GM21526 (cell line): ENCODE results near the gene BMPR2.
"Not testable (repeated sequence)": the region's sequence is repeated elsewhere in the genome, so short reads cannot be mapped to it uniquely, and the experiment has no call there.

Experiments used
- ATAC-seq: cut with Tn5 transposase; IDR thresholded peaks from one replicate; pipeline ENCODE4 v1.9.1; 2021; ENCODE audit warnings: moderate library complexity; ENCODE audit not compliant: unreplicated experiment, low FRiP score

BMPR2 gene

DNA sequence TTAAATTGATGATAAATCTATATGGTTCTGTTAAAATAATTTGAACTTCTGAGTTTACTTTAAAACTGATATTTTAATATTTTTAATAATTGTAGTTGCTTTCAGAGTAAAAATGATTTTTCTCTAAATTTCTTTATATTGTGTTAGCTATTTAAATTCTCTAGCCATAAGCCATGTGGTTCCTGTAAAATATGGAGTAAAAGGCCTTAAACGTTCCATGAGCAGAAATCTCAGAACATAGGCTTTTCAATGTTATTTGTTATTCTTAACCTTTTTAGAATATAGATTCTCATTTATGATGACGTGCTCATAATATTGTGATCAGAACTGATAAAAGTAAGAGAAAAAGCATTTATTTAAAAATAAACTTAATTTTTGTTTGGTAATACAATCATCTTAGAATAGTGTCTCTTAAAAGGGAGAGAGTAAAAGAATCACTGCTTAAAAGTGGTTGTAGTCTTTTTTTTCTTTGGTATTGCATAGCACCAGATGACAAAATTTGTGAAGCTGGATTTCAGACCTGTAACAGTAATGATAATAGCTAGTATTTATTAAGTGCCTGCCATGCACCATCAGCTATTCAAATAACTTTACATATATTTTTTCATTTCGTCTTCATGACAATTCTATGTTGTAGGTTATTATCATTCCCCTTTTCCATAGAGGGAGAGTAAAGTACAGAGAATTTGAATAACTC is 2.7 kb downstream of the BMPR2 start:
- ATAC-seq, result no peak

DNA sequence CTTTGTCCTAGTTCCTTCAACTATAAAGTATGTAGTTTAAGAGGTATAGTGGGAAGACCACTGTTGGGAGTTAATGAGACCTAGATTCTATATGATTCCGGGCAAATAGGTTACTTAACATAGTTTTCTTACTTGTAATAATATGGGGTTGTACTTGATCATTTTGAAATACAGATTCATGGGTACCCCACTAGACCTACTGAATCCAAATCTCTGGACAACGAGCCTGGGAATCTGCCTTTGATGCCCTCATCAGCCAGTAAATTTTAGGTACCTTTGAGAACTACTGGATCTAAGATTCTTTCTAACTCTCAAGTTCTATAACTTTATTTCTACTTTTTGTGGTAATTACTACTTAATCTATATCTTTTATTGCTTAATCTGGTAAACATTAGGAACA is 6.6 kb downstream of the BMPR2 start:
- ATAC-seq, result no peak

DNA sequence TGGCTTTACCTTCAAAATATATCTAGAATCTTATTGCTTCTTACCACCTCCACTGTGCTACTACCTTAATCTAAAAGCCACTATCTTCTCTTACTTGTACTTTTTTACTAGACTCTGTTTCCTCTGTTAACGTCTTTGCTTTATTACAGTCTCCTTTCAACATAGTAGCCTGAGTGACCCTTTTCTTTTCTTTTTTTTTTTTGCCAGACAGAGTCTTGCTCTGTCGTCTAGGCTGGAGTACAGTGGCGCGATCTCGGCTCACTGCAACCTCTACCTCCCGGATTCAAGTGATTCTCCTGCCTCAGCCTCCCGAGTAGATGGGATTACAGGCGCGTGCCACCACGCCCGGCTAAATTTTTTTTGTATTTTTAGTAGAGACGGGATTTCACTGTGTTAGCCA is 10.4 kb downstream of the BMPR2 start:
- not testable (repeated sequence) for ATAC-seq

DNA sequence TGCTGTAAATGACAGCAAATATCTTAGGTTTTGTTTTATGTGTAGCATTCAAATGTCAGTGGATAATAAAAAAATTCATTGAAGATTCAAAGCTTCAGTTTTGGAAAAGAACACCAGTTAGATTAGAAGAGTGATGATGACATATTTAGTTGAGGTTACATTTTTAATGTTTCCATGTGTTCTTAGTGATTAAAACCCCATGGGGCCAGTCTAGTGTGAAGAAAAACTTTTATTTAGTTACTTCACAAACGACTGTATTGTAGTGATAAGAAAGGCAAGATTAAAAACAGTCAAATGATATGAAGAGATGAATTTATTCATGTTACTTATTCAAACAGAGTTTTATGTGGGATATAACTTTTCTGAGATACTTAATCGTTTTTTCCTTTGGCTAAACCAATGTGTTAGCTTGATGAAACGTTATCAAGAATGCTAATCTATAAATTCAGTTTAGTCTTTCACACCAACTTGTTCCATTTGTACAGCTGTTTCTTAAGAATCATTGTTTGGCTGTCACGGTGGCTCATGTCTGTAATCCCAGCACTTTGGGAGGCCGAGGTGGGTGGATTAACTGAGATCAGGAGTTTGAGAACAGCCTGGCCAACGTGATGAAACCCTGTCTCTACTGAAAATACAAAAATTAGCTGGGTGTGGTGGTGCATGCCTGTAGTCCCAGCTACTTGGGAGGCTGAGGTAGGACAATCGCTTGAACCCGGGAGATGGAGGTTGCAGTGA is 11.6 kb downstream of the BMPR2 start:
- no peak for ATAC-seq

DNA sequence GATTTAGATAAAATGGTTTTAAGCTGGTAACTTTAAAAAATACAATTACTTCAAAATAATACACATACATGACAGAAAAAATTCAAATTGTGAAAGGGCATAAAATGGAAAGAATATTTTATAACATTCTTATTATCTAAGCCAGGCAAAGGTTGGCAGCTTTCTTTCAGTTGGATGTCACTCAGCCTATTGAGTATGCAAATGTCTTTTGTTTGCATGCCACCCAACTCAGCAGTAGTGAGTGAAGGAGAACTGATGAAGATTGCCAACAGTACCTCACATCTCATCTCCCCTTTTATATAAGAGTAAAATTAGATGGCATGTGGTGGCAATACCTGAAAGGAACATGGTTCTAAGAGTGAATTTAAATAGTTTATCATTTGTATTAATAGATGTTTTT is 24.8 kb downstream of the BMPR2 start:
- ATAC-seq, result no peak

DNA sequence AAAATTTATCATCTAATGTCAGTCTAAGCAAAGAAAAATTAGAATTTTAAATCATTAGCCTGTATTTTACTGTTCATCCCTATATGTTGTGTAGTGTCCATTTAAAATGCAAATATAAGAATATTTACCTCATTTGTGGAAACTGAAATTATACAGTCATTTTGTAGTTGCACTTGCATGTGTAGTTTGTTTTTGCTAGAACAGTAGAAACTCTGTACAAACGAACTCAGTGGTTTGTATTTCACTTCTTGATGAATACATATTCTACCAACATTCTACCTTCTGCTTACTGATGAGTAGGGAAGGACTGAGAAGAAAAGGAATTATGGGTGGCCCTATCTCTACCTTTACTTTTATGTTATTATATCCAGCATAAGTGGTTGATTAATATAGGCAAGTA is 29.7 kb downstream of the BMPR2 start:
- no peak for ATAC-seq

DNA sequence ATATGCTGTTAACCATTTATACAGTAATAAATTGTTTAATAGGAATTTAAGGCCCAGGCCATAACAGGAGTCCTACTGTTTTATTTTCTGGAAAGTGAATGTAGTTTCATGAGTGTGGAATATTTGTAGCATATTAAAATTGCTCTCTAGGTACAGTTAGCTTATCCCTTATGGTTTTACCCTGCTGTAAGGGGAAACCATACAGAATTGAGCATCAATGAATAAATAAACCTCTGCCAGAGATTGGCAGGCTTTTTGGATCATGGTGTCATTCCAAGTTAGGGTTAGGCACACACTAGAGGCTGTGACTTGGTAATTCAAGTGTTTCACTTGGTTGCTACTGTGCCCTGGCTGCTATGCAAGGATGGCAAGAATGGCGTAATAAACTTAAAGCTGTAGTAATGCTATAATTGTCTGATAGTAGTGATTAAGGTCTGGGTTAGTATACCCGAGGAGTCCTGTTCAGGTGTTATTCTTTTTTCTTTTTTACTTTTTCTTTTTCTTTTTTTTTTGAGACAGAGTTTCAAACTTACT is 30.4 kb downstream of the BMPR2 start:
- ATAC-seq, result no peak

DNA sequence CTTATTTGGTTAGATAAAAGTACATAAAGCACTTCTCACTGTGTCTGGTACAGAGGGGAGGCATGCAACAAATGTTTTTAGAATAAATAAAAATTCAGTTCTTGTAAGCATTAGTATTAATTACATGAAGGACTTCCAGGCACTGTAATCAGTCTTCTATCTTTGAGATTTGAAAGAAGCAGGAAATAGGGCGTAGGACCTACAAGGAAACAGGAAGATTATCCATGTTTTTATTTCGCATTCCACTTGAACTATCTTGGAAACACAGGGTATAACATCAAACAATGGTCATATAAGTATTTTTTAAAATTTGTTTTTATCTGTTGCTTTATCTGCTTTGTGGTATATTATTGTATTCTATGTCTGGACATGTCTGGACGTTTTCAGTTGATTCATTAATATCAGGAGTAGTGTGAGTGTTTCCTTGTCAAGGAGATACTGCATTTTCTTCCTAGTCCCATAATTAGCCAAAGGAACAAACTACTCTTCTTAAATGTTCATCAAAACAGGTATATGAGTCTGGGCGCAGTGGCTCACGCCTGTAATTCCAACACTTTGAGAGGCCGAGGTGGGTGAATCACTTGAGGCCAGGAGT is 32.5 kb downstream of the BMPR2 start:
- no peak for ATAC-seq

DNA sequence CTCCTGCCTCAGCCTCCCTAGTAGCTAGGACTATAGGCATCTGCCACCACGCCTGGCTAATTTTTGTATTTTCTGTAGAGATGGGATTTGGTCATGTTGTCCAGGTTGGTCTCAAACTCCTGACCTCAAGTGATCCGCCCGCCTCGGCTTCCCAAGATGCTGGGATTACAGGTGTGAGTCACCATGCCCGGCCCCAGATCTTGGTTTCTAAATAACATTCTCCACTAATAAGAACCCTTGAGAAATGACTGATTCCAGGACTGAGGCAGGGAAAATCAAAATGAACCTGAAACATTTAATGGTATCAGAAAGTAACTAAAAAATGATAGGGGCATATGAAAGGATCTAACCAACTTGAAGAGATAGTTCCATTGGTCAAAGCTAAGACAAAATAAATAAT is 34.0 kb downstream of the BMPR2 start:
- no peak for ATAC-seq

DNA sequence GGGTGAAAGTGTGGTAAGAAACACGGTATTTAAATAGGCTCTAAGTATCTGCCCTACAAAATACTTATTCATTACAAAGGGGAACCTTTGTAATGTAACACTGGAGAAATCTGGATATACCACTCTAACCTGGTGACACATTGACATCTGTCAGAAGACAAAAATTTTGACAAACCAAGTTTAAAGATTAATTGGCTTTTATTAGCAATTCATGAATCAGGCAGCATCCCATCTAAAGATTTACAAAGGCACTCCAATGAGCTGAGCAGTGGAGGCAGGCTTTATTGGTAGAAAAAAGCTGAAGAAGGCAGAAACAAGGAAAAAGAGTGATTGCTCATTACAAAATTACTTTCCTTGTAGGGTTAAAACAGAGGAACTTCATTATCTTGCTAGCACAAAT is 35.0 kb downstream of the BMPR2 start:
- no peak for ATAC-seq

DNA sequence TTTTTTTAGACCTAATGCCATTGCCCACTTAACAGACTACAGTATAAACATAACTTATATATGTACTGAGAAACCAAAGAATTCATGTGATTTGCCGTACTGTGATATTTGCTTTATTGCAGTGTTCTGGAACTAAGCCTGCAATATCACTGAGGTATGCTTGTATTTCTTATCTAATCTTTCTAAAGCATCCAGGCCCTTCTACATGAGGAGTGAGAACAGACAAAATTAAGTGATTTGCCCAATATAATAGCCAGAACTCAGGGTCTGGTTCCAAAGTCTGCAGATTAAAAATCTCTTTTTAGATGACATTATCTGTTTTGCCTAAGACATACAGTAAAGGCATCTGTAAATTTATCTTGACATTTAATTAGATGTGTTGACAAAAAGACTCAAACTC is 41.9 kb downstream of the BMPR2 start:
- ATAC-seq, result no peak

DNA sequence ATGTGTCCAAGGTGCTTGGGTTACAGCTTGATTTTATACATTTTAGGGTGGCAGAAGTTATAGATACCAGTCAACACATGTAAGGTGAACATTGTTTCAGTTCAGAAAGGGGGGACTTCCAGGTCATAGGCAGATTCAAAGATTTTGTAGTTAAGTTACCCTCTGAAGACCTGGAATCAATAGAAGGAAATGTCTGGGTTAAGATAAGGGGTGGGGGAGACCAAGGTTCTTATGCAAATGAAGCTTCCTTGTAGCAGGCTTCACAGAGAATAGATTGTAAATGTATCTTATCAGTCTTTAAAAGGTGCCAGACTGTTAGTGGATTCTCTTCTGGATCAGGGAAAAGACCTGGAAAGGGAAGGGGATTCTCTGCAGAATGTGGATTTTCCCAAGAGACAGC is 42.4 kb downstream of the BMPR2 start:
- ATAC-seq, result no peak

DNA sequence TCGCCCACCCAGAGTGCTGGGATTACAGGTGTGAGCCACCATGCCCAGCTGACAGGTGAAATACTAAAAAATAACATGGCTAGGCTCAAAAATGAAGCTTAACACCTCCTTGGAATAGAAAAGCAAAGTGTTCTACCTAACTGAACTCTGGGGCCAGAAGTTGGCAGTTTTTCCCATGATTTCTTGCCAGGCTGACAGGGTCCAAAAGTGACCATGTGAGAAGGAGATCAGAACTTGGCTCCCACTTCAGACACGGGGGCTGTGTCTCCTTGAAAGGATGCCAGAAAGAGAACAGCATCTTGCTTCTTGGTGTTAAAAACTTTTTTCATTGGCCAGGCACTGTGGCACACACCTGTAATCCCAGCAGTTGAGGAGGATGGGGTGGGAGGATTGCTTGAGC is 47.0 kb downstream of the BMPR2 start:
- no peak for ATAC-seq

DNA sequence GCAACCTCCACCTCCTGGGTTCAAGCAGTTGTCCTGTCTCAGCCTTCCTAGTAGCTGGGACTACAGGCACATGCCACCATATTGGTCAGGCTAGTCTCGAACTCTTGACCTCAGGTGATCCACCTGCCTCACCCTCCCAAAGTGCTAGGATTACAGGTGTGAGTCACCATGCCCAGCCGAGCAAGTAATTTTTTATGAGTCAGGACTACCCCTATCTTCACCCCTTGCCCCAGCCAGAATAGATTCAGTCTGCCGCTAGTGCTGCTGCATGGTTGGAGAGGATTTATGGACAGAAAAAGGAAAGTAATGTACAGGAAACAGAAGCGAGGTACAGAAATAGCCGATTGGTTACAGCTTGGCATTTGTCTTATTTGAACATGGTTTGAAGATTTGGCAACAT is 48.9 kb downstream of the BMPR2 start:
- no peak for ATAC-seq

DNA sequence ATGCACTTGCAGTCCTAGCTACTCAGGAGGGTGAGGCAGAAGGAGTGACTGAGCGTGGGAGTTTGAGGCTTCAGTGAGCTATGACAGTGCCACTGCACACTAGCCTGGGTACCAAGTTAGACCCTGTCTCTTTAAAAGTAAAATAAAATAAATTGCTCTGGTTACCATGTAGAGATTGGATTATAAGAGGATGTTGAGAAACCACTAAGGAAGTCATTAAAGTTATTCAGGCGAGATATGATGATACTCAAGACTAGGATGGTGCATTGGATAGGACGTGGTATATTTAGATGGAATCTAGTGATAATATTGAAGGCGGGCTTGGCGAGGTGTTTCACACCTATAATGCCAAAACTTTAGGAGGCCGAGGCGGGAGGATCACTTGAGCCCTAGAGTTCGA is 50.6 kb downstream of the BMPR2 start:
- no peak for ATAC-seq

DNA sequence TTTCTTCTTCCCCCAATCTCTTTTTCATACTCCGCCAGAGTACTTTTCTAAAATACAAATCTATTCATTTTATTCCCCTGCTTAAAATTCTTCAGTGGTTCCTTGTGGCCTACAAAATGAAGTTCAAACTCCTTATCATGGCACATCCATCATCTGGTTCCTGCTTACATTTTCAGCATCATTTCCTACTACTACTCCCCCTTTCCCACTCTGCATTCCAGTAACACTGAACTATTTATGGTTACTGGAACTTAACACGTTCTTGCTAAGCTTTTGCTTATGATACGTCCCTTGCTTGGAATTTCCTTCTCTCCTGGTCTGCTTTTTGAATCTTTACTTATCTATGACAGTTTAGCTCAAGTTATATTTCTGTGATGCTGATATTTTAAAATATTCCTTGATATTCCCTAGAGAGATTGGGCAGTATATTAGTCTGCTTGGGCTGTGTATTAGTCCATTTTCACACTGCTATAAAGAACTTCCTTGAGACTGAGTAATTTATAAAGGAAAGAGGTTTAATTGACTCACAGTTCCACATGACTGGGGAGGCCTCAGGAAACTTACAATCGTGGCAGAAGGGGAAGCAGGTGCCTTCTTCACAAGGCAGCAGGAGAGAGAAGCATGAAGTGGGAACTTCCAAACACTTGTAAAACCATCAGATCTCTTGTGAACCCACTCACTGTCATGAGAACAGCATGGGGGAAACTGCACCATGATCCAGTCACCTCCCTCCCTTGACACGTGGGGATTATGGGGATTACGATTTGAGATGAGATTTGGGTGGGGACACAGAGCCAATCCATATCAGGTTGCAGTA is 53.2 kb downstream of the BMPR2 start:
- ATAC-seq, result no peak

DNA sequence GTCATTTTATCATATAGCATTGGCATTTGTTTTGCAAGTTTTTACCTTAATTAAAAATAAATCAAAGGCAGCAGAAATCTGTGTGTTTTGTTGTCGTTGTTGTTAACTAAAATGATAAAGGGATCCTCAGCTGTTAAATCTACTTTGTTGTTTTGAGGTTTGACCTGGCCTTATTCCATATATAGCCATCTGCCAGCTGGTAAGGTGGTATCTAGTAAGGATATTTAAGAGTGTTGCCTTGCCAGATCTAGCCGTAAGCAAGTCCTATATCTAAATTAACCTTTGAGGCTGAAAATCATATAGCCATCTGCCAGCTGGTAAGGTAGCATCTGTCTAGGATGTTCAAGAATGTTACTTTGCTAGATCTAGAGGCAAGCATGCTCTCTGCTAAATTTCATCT is 56.6 kb downstream of the BMPR2 start:
- ATAC-seq, result no peak

DNA sequence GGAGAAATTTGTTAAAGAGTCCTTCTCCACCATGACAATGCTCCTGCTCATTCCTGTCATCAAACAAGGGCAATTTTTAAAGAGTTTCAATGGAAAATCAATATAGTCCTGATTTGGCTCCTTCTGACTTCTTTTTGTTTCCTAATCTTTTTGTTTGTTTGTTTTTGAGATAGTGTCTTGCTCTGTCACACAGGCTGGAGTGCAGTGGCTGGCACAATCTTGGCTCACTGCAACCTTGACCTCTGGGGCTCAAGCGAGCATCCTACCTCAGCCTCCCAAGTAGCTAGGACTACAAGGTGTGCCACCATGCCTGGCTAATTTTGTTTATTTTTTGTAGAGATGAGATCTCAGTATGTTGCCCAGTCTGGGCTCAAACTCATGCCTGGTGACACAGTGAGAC is 58.3 kb downstream of the BMPR2 start:
- ATAC-seq, result no peak

DNA sequence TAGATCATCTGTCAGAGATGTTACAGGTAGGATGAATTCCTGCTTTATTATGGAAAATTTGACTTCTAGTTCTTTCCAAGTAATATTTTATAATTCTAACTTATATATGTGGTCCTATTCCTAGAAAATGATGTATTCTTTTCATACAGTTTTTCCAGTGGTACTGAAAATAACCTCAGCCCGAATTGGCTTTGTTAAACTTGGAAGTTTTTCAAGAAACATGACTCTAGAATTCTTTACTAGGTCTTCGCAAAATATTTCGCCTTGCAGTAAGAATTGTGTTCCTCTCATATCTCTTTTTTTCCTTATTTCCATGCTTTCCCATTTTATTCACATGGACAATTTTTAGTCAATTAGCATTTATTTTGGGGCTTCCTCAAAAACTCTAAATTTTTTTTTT is 60.5 kb downstream of the BMPR2 start:
- ATAC-seq, result no peak

DNA sequence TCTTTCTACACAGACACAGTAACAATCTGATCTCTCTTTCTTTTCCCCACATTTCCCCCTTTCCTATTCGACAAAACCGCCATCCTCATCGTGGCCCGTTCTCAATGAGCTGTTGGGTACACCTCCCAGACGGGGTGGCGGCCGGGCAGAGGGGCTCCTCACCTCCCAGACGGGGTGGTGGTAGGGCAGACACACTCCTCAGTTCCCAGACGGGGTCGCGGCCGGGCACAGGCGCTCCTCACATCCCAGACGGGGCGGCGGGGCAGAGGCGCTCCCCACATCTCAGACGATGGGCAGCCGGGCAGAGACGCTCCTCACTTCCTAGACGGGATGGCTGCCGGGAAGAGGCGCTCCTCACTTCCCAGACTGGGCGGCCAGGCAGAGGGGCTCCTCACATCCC is 64.0 kb downstream of the BMPR2 start:
- not testable (repeated sequence) for ATAC-seq

DNA sequence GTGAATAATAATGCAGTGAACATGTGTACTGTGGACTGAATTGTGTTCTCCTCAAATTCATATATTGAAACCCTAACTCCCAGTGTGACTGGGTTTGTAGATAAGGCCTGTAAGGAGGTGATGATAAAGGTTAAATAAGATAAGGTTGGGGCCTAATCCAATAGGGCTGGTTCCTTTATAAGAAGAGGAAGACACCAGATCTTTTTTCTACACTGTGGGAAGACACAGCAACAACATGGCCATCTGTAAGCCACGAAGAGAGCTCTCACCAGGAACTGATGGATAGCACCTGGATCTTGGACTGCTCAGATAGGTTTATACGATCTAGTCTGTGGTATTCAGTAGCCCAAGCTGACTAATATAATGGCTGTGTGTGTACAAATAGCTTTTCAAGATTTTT is 66.8 kb downstream of the BMPR2 start:
- no peak for ATAC-seq
